Activated CD8-positive, alpha-beta memory T cell treated with anti-CD3 and anti-CD28 coated beads, Interleukin-2, amount 50 U/mL, for 24 hours (primary cell): ENCODE results near the gene ERRFI1.

Experiments used
- DNase-seq: peaks from one replicate; pipeline ENCODE4 v3.0.0-alpha.2; 2020; ENCODE audit errors: extremely low read depth

ERRFI1 gene

DNA sequence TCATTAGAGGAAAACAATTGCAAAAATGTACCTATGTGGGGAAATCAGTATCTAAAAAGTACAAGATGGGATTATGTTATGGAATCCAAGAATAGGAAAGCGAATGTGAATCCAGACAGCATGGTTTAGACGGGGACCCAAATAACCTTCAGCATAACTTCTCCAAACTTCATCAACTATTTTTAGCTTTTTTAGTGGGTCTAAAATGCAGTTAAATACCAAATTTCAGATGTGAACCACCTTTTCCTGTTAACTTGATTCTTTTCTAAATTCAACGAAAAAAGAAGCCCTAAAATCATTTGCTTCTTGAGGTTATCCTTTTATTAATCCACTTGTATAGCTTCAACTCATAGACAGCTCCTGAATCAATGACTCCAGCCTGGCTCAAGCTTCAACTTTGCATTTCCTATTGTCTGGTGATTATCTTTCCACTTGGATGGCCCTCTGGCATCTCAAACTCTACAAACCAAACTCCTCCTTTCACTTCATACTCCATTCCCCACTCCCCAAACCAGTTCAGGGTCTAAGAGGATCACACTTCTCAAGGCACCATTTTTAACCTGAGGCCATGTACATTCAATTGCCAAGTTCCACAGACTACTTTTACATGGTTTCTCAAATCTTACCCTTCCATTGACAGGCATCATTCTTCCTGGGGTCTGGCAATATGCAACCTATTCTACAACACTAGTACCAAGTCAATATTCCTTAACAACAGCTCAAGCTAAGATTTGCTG lies 7.4 kb downstream of the ERRFI1 start:
- no peak for DNase-seq

DNA sequence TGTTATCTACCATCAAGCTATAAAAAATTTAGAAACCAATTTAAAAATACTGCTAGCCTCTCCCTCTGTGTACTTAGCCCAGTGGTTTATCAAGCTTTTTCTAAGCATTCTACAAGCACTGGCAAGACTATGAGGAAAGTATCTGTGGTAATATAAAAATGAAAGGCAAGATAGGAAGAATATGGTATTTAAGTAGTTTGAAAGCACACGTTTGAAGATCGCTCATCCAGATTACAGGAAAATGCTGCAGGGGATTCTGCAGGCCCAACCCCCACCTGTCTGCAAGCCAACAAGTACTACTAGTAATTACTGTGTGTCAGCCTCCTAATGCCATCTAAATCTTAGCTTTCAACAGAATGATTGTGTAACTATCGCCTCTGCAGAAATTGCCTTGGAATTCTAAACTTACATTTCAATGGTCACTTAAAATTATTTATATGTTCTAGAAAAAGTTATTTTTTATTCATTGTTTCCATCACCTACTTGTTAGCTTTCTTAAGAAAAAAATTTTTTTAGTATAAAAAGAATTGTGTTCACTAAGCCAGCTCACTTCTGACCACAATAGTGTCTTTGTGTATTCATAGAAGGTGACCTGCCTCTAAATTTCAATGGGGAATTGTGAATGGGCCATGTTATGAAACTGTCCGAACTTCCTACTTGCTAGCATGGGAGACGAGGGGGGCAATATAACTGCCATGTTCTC lies 8.5 kb downstream of the ERRFI1 start:
- no peak for DNase-seq

DNA sequence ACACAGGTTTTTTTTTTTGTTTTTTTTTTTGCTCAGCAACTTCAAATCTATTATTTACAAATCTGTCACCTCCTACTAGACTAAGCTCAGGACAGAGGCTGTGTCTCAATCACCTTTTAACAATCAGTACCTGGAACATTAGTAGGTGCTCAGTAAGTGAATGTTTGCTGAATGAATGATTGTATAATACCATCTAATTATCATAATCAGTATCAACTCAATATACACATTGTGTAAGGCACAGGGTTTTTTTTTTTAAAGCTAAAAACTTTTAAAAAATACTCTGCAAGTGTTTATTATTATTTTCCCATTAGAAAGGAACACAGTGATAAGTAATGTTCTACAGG lies 9.2 kb downstream of the ERRFI1 start:
- no peak for DNase-seq

DNA sequence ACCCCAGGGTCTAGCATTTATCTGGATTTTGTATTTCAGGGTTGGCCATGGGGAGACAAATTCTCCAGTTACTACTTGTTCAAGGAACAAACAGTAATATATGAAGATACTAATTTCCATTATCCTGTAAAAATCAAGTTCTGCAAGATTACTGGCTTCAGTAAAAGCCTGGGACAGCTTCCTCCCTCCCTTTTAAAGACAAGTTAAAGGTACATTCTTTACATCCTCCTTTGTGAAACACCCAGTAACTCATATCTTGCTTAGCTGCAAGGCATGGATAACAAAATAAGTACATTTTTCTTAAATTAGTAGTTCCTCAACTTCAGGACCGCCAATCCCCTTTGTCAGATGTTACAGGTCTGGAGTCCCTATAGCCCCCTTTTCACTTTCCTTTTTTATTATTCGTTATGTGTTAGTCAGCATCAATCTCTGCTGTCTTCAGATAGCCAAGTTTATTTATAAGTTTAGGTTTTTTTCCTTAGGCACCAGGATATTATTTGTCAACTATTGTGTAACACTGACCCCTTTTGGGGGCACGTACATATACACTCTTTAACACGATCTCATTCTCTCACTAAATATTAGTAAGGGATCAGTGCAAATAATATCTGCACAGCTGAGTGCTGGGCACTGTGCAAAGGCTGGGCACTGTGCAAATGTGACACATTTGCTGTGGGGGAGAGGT lies 9.8 kb downstream of the ERRFI1 start:
- DNase-seq: no peak

DNA sequence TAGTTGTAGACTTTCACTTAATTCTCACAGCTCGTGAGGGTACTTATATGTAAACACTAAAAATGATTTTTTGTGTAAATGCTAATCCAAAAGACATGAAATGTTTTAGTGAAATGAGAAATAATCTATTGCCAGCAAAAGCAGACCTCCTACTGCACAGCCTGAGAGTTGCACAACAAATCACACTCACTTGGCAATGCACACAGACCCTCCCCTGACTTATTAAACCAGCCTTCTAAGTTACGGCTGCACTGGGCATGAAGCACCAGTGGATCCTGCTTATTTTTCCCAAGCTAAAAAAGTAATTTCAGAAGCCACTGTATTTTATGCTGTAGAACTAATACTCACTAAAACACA lies 10.3 kb downstream of the ERRFI1 start:
- DNase-seq: no peak

DNA sequence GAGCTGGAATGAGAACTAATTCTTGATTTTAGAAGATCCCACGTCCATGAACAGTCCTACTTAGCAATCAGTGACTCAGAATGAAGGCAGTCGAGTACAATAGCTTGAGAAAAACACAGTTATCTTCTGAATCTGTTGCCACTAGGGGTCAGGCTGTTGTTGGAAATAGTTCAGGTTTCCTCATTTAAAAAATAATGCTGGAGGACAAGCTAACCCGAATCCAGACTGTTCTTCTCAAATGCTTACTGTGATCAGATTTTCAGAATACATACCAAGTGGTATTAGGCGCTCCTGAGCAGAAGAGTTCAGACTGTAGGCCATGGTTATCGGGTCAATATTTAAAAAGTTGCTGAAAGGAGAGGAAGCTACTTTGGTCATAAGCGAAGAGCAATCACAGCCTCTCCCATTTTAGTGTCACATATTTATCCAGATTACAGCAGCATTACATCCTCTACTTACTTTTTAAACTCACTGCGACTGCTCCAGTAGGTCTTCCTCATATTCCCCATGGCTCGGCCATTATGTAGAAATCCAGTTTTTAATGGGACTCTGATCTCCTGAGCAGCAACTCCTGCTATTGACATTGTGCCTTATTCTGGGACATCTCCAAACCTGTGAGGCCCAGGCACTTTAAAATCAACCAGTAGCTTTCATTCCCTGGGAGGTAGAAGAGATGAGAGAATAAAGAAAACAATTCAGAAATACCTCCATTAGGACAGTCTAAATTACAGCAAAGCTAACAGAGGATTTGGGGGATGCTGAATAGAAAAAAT lies 10.9 kb downstream of the ERRFI1 start:
- DNase-seq: no peak

DNA sequence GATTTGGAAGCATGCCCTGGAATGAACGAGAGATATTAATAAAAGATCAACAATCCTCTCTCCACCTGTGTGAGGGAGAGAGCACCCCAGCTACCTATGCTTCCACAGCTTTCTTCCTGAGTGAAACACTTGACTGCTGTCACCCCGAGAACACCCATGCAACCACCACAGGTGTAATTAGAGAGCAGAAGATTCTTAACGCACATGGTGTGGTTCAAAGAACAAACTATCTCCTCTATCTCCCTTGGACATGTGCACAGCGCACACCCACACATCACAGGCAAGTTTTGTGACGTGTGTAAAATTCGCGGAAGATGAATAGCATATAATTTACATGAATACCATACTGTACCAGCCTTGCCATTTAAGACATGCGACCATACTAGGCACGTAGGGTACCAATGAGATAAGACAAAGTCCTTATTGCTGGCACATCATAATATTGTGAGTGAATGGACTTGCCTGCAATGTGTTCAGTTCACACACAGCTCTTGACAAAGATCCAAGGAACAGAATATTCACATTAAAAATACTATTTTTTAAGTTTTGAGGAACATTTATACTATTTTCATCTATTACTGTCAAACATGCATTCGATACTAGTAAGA lies 11.6 kb downstream of the ERRFI1 start:
- no peak for DNase-seq

DNA sequence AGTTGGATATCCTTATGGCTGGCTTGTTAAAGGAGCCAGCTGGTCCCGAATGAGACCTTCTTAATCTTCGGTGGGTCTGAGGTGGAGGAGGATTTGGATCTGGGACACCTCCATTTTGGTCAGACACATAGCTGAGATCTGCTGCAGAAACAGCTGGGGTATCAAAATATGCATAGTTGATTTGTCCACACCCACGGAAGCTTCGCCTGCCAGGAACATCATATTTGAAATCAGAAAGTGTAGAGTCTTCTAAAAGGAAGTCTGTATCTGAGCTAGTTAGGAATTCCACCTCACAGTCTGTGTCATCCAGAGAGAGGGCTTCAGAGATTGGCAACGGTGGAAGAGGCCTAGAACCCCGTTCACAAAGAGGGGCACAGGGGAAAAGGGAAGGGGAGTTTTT lies 12.3 kb downstream of the ERRFI1 start:
- DNase-seq: no peak

DNA sequence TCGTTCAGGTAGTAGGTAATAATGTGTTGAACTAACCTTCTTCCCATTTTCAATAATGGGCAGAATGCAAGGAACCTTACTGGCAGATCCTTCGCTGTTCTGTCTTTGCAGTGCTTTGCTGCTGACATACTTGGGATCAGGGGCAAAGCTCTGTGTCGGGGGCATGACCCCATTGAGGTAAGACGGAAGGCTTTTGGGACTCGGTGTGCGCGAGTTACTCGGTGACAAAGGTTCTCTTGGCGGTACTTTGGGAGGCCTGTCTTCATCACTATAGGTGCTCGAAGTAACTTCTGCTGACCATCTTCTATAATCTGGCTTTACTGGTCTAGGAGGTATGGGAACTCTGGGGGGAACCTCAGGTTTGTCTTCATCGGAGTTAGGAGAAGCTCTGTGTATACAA lies 12.7 kb downstream of the ERRFI1 start:
- no peak for DNase-seq

DNA sequence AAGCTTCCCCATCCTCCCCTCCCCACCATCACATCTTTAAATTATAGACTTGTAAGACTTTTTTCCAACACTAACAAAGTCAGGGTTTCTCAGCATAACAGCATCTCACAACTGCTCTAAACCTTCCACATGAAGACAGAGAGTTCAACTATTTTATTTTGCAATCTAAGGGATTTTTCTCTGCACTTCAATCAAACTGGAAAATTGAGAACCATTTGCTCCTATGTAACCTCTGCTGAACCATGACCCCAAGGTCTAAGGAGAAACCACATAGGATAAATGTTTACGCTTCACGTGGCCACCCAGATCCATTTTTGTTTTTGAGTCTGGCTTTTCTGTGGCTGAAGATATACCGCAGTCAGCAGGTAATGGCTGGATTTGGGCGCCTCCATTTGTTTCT lies 13.2 kb downstream of the ERRFI1 start:
- DNase-seq: no peak

DNA sequence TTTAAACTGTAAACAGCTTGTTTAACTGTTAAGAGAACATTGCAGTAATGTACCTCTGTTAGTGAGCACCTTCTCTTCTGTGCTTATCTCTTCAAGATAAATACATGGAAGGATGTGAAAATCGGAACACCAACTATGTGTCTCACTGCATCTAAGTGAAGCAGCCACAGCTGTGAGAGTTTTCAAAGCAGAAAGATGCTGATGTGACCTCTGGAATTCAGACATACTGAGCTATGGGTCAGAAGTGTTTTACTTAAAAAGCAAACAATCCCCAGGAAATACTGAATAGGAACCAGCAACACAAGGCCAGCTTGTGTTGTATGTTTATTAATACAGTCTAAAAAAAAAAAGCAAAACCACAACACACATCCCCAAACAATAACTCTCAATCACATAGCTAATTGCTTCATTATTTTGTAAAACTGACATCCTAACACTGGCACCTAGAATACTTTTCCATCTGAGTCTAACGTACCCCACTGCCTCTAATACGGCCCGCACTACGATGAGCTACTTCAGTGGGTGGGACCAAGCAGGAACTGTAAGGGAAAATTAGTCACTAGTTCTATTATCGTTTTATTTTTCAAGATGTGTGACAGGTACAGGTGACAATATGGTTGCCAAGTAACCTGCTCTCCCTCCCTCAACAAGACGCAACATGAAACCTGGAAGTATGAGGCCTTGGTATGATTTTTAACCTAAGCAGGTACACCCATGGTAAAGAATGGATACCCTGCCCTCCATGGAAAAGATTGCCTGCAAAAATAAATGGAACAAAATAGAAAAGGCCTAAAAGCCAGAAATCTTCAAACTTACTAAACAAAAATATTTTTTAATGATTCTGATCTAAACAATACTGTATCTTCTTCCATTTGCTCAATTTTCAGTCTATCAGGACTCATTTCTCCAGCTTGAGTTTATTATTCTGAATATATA lies 13.9 kb downstream of the ERRFI1 start:
- no peak for DNase-seq

DNA sequence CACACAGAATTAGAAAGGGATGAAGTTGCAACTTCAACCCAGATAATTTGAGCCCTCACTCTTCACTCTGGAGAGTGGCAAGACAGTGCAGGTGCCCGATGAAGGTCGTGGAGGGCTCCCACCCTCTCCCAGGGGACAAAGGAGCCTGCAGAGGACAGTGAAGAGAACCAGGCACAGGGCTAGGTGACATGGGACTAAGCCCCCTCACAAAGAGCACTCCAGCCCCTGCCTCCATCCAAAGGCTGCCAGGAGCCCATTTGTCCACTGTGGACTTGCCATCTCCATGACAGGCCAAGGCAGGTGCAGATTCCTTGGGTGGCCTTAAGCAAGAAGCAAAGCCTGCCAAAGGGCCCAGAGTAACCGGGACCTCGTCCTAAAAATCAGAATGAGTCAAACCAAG lies 15.1 kb downstream of the ERRFI1 start:
- DNase-seq: no peak

DNA sequence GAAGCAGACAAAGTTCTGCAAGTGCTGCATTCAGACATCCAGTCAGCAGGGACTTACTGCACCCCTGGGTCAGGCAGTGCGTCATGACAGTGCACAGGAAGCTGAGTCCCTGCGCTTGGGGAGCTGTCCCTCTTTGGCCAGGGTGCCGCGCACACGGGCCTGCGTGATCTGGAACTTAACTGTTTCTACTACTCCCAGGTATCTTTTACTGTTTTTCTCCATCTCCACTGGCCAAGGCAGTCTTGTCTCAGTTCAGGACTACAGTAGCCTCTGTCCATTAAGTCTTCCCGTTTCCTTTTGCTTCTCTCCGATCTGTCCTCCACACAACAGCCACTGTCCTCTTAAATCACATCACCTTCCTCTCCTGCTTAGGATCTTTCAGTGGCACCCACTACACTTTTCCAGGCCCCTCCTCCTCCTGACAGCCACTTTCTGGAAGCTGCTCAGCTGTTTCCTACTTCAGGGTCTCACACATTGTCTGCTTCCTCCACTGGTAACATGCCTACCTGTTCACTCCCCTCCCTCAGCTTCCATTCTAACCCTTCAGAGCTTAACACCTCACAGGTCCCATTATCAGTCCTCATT lies 15.9 kb downstream of the ERRFI1 start:
- no peak for DNase-seq

DNA sequence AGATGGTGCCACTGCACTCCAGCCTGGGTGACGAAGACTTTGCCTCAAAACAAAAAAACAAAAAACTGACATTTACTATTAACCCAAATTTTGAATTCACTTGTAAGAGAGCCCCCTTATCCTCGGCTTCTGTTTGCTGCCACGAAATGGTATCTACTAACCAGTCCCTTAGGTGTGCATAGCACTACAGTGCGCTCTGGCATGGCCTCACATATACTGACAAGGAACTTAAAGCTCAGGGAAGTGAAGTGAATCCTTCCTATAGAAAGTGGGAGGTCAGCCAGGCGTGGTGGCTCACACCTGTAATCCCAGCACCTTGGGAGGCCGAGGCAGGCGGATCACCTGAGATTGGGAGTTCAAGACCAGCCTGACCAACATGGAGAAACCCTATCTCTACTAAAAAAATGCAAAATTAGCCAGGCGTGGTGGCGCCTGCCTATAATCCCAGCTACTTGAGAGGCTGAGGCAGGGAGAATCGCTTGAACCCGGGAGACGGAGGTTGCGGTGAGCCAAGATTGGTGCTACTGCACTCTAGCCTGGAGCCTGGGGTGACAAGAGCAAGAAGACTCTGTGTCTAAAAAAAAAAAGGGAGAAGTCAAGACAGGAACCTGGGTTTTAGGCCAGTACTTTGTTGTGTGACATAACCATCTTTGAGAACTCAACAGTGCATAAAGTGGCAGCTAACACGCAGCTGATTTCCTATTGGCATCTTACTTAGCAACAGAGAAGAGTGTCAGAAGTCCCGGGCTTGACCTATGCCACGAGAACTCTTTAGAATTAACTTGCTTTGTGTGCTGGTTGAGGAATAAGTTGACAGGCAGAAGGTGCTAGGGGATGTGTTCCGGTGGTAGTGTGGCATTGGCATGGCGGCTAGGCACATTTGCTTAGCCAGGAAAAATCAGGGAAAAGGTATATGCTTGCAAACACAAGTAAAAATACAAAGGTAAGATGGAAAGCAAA lies 16.8 kb downstream of the ERRFI1 start:
- DNase-seq: no peak

DNA sequence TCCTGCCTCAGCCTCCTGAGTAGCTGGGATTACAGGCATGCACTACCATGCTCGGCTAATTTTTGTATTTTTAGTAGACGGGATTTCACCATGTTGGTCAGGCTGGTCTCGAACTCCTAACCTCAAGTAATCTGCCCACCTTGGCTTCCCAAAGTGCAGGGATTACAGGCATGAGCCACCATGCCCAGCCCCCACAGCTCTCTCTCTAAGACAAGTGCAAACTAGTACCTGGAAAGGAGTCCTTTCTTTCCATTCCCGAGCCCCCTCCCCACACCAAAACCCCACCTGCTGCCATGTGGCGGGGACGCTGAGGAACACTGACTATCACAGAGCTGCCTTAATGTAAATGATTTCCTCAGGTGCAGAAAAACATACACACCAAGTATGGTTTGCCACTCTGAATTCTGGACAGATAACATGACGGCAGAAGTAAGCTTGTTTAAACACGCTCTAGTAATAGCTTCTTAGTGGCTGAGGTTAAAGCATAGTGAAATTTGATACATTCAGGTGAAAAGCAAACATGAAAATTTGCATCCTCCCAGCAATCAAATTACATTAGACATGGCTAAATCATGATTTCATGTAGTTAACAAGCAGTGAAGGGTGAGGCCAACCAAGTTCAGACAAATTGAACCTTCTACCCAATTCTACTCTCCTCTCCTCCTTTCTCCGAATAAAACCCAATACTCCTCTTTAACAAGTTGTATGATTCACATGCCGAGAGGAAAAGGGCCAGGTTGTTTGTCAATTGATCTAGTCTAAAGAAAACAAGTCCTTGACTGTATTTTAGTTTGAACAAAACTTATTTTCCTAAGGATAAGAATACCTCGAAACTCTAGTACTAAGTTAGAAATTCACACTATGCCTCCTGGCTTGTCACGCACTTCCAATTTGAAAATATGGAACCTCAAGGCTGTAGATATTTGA lies 19.8 kb downstream of the ERRFI1 start:
- no peak for DNase-seq

DNA sequence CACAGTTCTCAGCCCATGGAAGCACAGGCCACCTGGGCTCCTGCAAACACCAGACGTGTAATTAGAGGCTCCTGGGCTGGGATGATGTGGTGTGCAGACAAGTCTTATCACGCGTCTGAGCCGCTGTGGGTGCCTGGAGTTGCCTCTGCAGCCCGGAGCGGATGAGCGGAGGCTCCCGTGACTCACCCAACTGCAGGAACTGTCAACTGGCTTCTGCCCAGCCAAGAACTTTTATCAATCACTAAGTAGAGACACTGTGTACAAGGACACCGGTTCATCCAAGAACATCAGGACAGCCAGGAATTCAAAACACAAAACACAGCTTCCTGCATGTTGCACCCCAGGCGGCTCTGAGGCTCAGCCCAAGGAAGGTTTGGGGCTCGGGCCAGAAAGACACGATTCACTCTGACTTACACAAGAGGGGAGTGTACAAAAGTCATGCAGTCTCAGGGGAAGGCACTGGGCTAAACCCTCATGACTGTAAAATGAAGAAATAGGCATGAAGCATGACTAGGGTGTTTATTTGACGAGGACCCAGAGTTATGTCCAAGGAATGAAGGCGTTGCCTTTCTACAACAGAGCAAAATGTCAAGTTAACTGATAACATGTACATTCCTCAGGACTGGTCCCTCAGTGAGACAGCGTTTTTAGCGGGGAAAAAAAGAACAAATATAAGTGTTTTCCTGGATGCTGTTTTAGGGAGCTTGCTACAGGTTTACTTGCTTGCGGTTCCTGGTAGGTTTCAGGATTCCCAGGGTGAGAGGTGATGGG lies 21.1 kb downstream of the ERRFI1 start:
- no peak for DNase-seq

DNA sequence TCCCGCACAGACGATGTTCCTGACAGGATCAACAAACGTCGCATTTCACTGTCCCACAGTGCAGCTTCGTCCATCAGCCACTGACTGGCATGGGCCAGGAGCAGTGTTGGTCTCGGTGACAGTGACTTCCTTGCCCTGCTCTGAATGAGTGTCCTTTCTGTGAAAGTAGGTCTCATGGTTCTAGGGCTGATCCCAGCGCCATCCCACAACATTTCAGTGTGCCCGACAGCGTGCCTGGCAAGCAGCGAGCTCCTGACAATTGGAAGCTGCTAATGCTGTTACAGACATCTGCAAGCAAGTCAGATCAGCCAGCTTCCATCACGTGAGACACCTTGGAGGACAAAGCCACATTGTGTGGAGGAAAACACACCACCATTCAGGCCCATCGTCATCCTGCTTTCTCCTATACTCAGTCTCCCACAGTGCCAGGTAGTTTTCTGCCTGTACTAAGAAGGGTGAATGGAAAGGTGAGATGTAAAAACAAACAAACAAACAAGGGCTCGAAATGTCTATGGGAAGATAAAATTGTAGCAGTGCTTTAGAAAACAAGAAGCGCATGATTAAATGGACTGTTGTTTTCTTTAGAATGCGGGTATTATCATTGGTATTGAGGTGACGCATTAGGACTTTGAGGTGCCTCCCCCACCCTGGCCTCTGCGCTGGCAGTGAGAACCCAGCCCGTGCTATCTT lies 21.9 kb downstream of the ERRFI1 start:
- no peak for DNase-seq
